HuH-7 (cell line): ENCODE data around the gene GPR160.

Source experiments
- DNase-seq: peaks from one replicate; pipeline ENCODE4 v3.0.0; 2011; ENCODE audit warnings: low spot score

The GPR160 gene

GRCh38 chr3:170027233-170028102, 10.3 kb upstream of the GPR160 start:
- no peak for DNase-seq

- no peak for DNase-seq
These were observed 4.3 kb upstream of the GPR160 start for GRCh38 chr3:170033489-170033888.

DNA sequence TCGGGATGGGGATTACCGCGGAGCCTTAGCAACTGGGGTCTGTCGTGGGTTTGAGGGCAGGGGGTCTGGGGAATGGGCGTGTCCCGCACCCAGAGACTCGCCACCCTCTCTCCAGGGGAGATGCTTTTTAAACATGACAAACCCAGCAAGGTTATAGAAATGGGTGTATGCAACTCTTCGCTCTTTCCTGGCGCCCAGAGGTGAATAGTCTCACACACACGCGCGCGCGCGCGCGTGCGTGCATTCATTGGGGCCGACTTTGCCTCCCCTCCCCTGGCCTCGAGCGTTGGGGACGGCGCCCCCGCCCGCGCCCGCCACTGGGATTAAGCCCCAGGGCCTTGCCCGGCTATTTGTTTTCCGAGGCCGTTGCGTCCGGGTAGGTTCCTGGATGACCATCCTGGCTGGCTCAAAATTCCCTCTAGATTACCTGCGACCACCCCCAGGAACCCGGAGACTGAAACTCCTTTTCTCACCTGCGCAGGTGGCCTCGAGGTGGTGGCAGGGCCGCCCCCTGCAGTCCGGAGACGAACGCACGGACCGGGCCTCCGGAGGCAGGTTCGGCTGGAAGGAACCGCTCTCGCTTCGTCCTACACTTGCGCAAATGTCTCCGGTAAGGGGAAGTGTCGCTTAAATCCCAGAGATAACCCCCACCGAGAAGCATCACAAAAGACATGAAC, 777 bp downstream of the GPR160 start:
- DNase-seq: no peak

DNA sequence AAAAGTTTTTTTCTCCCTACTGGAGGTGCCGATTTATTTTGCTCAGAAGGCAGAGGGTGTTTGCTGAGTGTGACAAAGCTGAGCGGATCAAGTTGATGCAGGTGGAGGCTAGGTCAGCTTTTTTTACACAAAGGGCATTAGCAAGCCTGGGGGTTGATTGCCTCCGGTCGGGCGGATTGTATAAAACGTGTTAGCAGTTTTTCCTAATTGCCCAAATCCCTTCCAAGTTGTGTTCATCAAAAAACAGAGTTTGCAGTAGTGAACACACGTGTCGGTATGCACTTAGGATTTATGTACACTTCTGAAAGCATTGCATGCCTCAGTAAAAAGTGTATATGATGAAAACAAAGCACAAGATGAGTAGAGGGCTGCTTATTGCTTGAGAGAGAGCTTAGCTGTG, 2.6 kb downstream of the GPR160 start:
- DNase-seq: no peak

GRCh38 chr3:170043506-170043905, 5.7 kb downstream of the GPR160 start:
- no peak for DNase-seq

DNA sequence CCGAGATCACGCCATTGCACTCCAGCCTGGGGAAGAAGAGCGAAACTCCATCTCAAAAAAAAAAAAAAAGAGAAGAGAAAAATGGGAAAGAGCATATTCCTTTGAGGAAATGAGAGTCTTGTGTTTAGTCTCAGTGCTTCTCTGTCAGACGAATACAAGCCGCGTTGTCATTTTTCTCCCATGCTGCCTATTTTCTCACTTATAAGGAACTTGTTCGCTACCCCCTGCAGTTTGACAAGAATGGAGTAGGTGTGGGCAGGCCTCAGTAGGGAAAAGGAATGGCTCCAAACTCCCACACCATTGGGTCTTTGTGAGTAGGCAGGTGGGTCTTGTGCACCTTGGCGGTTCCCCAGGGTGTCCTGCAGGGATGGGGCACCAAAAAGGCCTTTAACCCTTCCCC, 6.5 kb downstream of the GPR160 start:
- DNase-seq: no peak

- DNase-seq: no peak
These were observed 7.0 kb downstream of the GPR160 start for GRCh38 chr3:170044795-170045244.

DNA sequence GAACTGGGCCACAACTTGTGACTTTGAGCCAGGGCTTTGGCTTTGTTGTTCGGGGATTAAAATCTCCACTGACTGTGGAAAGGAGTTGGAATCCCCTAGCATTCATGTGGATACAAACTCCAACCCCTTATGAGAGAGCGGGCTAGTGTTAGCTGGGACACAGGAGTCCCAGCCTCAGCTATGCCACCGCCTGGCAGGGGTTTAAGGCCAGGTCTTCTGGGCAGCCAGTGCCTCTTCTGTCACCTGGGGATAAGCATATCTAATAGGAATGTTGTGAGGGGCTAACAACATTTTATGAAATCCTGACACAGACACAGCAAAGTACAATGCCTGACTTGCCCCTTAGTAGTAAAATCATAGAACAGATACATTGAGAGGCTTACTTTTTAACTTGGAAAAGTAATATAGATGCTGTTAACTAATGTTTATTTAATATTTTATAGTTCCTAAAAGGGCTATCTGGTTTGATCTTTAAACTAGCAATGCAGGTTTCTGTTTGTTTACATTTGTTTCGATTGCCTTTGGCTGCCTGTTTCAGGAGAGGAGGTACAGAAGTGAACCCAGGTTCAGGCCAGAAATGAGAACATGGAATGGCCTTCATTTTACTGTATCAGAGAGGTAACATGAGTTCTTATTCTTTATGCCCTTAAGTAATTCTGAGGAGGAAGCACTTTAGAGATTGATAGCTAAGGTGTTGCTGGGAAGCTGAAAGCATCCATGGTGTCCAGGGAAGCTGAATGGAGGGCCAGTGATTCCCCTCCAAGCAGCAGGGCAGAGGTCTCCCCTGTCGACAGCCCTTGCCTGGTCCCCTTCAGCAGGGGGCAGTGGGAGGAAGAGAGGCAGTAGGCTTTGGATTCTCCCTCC, 8.7 kb downstream of the GPR160 start:
- no peak for DNase-seq

DNA sequence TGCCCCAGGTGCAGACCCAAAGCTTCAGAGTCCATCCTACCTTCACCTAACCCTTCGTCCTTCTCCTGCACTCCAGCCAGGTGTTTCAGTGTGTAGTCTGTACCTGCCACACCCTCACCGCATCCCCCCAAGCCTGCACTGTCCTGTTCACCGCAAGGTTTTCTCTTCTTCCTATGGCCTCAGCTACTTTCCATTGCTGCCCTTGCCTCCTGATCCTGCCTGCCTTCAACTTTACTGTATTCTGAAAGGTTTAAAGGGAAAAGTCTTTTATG, 9.3 kb downstream of the GPR160 start:
- no peak for DNase-seq

GRCh38 chr3:170049146-170050000, 11.6 kb downstream of the GPR160 start:
- DNase-seq: no peak

GRCh38 chr3:170050753-170051152, 13.0 kb downstream of the GPR160 start:
- no peak for DNase-seq

GRCh38 chr3:170052398-170052797, 14.6 kb downstream of the GPR160 start:
- DNase-seq: no peak

DNA sequence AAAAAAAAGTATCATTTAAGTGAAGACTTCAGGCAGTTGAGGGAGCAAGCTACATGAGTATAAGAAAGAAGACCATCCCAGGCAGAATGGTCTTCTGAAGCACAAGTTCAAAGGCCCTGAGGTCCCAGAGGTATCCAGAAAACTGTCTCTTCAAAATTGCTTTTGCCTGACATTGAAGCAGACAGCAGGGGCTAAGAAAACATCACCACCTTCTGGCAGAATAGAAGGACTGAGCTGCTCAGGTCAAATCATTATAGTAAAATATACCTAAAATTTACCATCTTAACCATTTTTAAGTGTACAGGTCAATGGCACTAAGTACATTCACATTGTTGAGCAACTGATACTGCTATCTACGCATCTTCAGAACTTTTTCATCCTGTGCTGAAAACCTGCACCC, 16.4 kb downstream of the GPR160 start:
- no peak for DNase-seq

DNA sequence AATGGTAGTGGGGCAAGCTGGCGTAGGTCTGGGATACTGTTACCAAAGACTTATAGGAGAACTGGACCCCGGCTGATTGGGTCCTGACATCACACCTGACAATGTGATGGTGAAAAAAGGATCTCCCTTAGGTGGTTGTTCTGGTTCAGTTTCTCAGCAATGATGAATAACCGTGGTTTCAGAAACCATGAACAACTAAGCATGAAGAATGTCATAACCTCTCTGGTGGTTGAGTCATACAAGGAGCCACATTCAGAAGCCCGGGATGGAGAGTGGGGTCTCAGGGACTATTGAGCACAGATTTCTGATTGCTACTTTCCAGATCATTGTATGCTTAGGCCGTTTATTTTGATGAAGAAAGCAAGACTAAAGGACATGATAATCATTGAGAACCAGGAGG, 17.4 kb downstream of the GPR160 start:
- DNase-seq: no peak

- DNase-seq: no peak
These were observed 19.1 kb downstream of the GPR160 start for GRCh38 chr3:170056710-170057454.

- no peak for DNase-seq
These were observed 19.8 kb downstream of the GPR160 start for GRCh38 chr3:170057550-170057949.

DNA sequence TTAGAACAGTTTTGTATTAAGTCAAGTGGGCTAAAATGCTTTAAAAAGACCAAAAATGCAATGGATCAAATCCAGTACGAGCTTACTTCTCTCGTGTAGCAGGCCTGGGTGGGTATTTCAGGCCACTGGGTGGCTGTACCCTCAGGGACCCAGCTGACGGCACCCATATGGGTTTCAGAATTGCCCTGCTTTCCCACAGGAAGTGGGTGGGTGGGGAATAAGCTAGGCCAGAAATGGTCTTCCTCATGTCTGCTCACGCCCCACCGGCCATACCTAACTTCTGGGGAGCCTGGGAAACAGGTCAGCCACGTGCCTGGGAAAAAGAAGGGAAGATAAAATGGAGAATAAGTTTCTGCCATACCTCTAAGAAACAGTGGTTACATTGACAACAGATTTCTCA, 20.3 kb downstream of the GPR160 start:
- no peak for DNase-seq

DNA sequence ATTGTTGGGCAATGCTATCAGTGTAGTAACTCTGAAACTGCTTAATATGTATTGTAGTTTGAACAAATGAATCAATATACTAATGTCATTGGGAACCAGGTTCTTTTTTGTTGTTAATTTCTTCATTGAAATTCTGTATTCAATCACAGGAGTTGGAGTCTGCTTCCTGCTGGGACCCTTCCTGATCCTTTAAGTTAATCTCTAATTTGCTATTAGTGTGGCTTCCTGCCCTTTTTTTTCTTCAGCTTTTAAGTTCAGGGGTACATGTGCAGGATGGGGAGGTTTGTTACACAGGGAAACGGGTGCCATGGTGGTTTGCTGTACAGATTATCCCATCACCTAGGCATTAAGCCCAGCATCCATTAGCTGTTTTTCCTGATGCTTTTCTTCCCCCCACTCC, 21.7 kb downstream of the GPR160 start:
- DNase-seq: no peak

GRCh38 chr3:170062068-170062467, 24.3 kb downstream of the GPR160 start:
- no peak for DNase-seq

DNA sequence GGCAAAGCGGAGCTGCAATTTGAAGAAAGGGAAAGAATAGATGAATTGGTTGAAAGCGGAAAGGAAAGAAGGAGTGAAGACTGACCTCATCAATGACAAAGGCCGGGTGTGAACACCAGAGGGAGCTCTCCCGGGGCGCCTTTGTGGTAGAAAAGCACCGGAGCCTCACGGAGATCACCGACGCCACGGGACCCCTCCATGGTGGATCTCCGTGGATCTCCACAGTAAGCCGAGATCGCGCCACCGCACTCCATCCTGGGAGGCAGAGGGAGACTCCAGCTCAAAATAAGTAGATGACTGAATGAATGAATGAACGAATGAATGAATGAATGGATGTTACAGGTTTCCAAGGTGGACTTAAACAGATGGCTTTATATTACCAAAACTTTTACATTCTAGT, 25.0 kb downstream of the GPR160 start:
- no peak for DNase-seq

DNA sequence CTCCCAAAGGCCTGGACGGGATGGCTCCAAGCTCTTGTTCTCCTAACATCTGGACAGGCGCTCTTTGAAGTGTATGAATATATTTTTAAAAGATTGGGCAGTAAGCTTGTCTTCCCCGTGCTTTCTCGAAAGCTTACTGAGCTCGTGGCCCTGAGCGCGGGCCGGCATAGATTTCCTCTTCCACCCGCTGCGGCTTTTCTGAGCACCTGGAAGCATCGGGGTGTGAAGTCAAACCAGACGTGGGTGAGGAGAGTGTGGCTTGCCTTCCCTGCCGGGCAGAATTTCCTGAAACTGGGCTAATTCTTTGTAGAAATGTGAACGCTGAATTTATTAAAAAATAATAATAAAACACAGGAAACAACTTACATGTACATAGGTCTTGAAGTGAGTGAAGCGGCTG, 25.9 kb downstream of the GPR160 start:
- DNase-seq: no peak
